ENCODE results near the gene VWA8. TPM values are rescaled to one million over a fixed set of nuclear protein-coding genes. Genes with fewer than 3 reads are reported as not detected.

VWA8 gene
- total and polyA plus RNA-seq, 2 donors: 8.8 to 45.9 TPM

GRCh38 chr13:41678249-41678648 is 282.7 kb downstream of the VWA8 start:
- no peaks in the 10 kb centered on the region for H3K36me3 ChIP-seq (ENCODE audit: insufficient read depth)
- H3K27ac ChIP-seq (ENCODE audit: low read depth): no peak overlapping the region
- H3K4me3 ChIP-seq (ENCODE audit: low read depth, low read length): no peak overlapping the region
- DNase-seq (ENCODE audit: extremely low spot score): no peak
- no peaks in the 10 kb centered on the region for H3K4me1 ChIP-seq (ENCODE audit: insufficient read depth)
- 55% methylated on average over 3 of the region's 3 CpGs for WGBS

- Histone ChIP-seq H3K36me3 (ENCODE audit: insufficient read depth) (no peaks in the 10 kb centered on the region), H3K27ac (ENCODE audit: low read depth) (no peak overlapping the region), H3K4me3 (ENCODE audit: low read depth, low read length) (no peak overlapping the region), H3K4me1 (ENCODE audit: insufficient read depth) (no peaks in the 10 kb centered on the region)
- DNase-seq (ENCODE audit: extremely low spot score): no peak
- WGBS: 79% methylated on average over 3 of the region's 3 CpGs
Measured at GRCh38 chr13:41675306-41675705, 285.6 kb downstream of the VWA8 start.

- no peak overlapping the region for H3K27ac ChIP-seq (ENCODE audit: low read depth)
- H3K36me3 ChIP-seq (ENCODE audit: insufficient read depth): no peaks in the 10 kb centered on the region
- 50% methylated on average over 2 of the region's 2 CpGs for WGBS
- H3K4me1 ChIP-seq (ENCODE audit: insufficient read depth): no peaks in the 10 kb centered on the region
- DNase-seq (ENCODE audit: extremely low spot score): no peak
- H3K4me3 ChIP-seq (ENCODE audit: low read depth, low read length): no peak overlapping the region
Measured at GRCh38 chr13:41674246-41674645, 286.7 kb downstream of the VWA8 start.

GRCh38 chr13:41673640-41674039 is 287.3 kb downstream of the VWA8 start:
- Histone ChIP-seq H3K27ac (ENCODE audit: low read depth) (no peak overlapping the region), H3K4me1 (ENCODE audit: insufficient read depth) (no peaks in the 10 kb centered on the region), H3K4me3 (ENCODE audit: low read depth, low read length) (no peak overlapping the region), H3K36me3 (ENCODE audit: insufficient read depth) (no peaks in the 10 kb centered on the region)
- 78% methylated on average over 2 of the region's 2 CpGs for WGBS
- DNase-seq (ENCODE audit: extremely low spot score): no peak

GRCh38 chr13:41670873-41671443 is 290.0 kb downstream of the VWA8 start:
- Histone ChIP-seq H3K4me1 (ENCODE audit: insufficient read depth) (no peaks in the 10 kb centered on the region), H3K4me3 (ENCODE audit: low read depth, low read length) (no peak overlapping the region), H3K27ac (ENCODE audit: low read depth) (no peak overlapping the region), H3K36me3 (ENCODE audit: insufficient read depth) (no peaks in the 10 kb centered on the region)
- 83% methylated on average over 8 of the region's 8 CpGs for WGBS
- no peak for DNase-seq (ENCODE audit: extremely low spot score)

GRCh38 chr13:41668130-41668757 is 292.7 kb downstream of the VWA8 start:
- no peak overlapping the region for H3K27ac ChIP-seq (ENCODE audit: low read depth)
- no peaks in the 10 kb centered on the region for H3K36me3 ChIP-seq (ENCODE audit: insufficient read depth)
- no peak overlapping the region for H3K4me3 ChIP-seq (ENCODE audit: low read depth, low read length)
- no peaks in the 10 kb centered on the region for H3K4me1 ChIP-seq (ENCODE audit: insufficient read depth)
- peak; percentile 77 for DNase-seq (ENCODE audit: extremely low spot score)
- 16% methylated on average over 1 of the region's 1 CpG for WGBS

GRCh38 chr13:41666644-41667043 is 294.3 kb downstream of the VWA8 start:
- no peak overlapping the region for H3K4me3 ChIP-seq (ENCODE audit: low read depth, low read length)
- H3K36me3 ChIP-seq (ENCODE audit: insufficient read depth): no peaks in the 10 kb centered on the region
- WGBS: 90% methylated on average over 4 of the region's 4 CpGs
- H3K4me1 ChIP-seq (ENCODE audit: insufficient read depth): no peaks in the 10 kb centered on the region
- no peak overlapping the region for H3K27ac ChIP-seq (ENCODE audit: low read depth)
- DNase-seq (ENCODE audit: extremely low spot score): no peak

- Histone ChIP-seq H3K27ac (ENCODE audit: low read depth) (no peak overlapping the region), H3K4me1 (ENCODE audit: insufficient read depth) (no peaks in the 10 kb centered on the region), H3K4me3 (ENCODE audit: low read depth, low read length) (no peak overlapping the region), H3K36me3 (ENCODE audit: insufficient read depth) (peaks cover 4% of the 10 kb centered on the region)
- DNase-seq (ENCODE audit: extremely low spot score): no peak
- 83% methylated on average over 2 of the region's 2 CpGs for WGBS
Measured at GRCh38 chr13:41660411-41660810, 300.5 kb downstream of the VWA8 start.

- WGBS: 60% methylated on average over 7 of the region's 7 CpGs
- H3K27ac ChIP-seq (ENCODE audit: low read depth): no peak overlapping the region
- no peak overlapping the region for H3K4me3 ChIP-seq (ENCODE audit: low read depth, low read length)
- H3K4me1 ChIP-seq (ENCODE audit: insufficient read depth): no peaks in the 10 kb centered on the region
- H3K36me3 ChIP-seq (ENCODE audit: insufficient read depth): peaks cover 4% of the 10 kb centered on the region
- no peak for DNase-seq (ENCODE audit: extremely low spot score)
Measured at GRCh38 chr13:41658057-41658661, 302.8 kb downstream of the VWA8 start.

- H3K27ac ChIP-seq (ENCODE audit: low read depth): no peak overlapping the region
- no peak overlapping the region for H3K4me3 ChIP-seq (ENCODE audit: low read depth, low read length)
- no peak for DNase-seq (ENCODE audit: extremely low spot score)
- no peaks in the 10 kb centered on the region for H3K4me1 ChIP-seq (ENCODE audit: insufficient read depth)
- H3K36me3 ChIP-seq (ENCODE audit: insufficient read depth): peaks cover 4% of the 10 kb centered on the region
- 75% methylated on average over 6 of the region's 6 CpGs for WGBS
Measured at GRCh38 chr13:41655997-41656396, 304.9 kb downstream of the VWA8 start.

- Histone ChIP-seq H3K27ac (ENCODE audit: low read depth) (no peak overlapping the region), H3K4me1 (ENCODE audit: insufficient read depth) (no peaks in the 10 kb centered on the region), H3K36me3 (ENCODE audit: insufficient read depth) (no peaks in the 10 kb centered on the region), H3K4me3 (ENCODE audit: low read depth, low read length) (no peak overlapping the region)
- 94% methylated on average over 5 of the region's 5 CpGs for WGBS
- DNase-seq (ENCODE audit: extremely low spot score): no peak
Measured at GRCh38 chr13:41654796-41655195, 306.1 kb downstream of the VWA8 start.

- WGBS: 41% methylated on average over 4 of the region's 4 CpGs
- Histone ChIP-seq H3K4me1 (ENCODE audit: insufficient read depth) (no peaks in the 10 kb centered on the region), H3K4me3 (ENCODE audit: low read depth, low read length) (no peak overlapping the region), H3K27ac (ENCODE audit: low read depth) (no peak overlapping the region), H3K36me3 (ENCODE audit: insufficient read depth) (no peaks in the 10 kb centered on the region)
- DNase-seq (ENCODE audit: extremely low spot score): no peak
Measured at GRCh38 chr13:41652735-41653361, 308.1 kb downstream of the VWA8 start.

GRCh38 chr13:41651413-41652058 is 309.4 kb downstream of the VWA8 start:
- Histone ChIP-seq H3K4me1 (ENCODE audit: insufficient read depth) (no peaks in the 10 kb centered on the region), H3K36me3 (ENCODE audit: insufficient read depth) (no peaks in the 10 kb centered on the region), H3K27ac (ENCODE audit: low read depth) (no peak overlapping the region), H3K4me3 (ENCODE audit: low read depth, low read length) (no peak overlapping the region)
- 64% methylated on average over 1 of the region's 1 CpG for WGBS
- no peak for DNase-seq (ENCODE audit: extremely low spot score)

- whole genome bisulfite sequencing: 76% methylated on average over 2 of the region's 2 CpGs
- no peak for DNase-seq (ENCODE audit: extremely low spot score)
- Histone ChIP-seq H3K36me3 (ENCODE audit: insufficient read depth) (no peaks in the 10 kb centered on the region), H3K4me1 (ENCODE audit: insufficient read depth) (no peaks in the 10 kb centered on the region), H3K27ac (ENCODE audit: low read depth) (no peak overlapping the region), H3K4me3 (ENCODE audit: low read depth, low read length) (no peak overlapping the region)
Measured at GRCh38 chr13:41650706-41651105, 310.2 kb downstream of the VWA8 start.
